ENCODE data around the gene TUBB3.

GRCh38 chr16:89956505-89957215 is 33.5 kb downstream of the TUBB3 start:
- no peak for TF ChIP-seq CTCF (IDR thresholded peaks at IDR 0.05)
- no peak for TF ChIP-seq ZFX (IDR thresholded peaks at IDR 0.05; ENCODE audit: borderline replicate concordance)

Data from 22Rv1 (cell line).